ENCODE results near the gene MAFB. TPM values are rescaled to one million over a fixed set of nuclear protein-coding genes. Genes with fewer than 3 reads are reported as not detected.

Gene MAFB
- total and polyA plus RNA-seq, 4 donors: 9.7 to 12.9 (median 11.4) TPM

DNA sequence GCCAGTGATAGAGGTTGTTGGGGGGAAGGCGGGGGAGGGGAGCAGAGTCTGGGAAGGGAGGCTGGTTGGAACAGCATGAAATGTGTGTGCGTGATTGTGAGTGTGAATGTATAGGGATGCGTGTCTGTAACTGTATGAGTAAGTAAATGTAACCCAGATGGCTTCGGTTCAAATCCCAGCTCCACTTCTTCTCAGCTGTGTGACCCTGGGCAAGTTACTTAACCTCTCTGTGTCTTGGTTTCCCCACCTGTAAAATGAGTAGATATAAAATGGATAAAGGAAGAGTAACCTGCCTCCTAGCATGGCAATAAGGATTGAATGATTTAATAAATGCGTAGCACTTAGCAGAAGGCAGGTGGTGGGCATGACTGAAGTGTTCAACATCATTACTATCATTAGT is 24.1 kb downstream of the MAFB start (continued):
- TF ChIP-seq GABPA (IDR thresholded peaks at IDR 0.05 in 1 of 2, conservative IDR thresholded peaks at IDR 0.05 in 1 of 2) (no peak), RXRA (IDR thresholded peaks at IDR 0.05) (no peak)

DNA sequence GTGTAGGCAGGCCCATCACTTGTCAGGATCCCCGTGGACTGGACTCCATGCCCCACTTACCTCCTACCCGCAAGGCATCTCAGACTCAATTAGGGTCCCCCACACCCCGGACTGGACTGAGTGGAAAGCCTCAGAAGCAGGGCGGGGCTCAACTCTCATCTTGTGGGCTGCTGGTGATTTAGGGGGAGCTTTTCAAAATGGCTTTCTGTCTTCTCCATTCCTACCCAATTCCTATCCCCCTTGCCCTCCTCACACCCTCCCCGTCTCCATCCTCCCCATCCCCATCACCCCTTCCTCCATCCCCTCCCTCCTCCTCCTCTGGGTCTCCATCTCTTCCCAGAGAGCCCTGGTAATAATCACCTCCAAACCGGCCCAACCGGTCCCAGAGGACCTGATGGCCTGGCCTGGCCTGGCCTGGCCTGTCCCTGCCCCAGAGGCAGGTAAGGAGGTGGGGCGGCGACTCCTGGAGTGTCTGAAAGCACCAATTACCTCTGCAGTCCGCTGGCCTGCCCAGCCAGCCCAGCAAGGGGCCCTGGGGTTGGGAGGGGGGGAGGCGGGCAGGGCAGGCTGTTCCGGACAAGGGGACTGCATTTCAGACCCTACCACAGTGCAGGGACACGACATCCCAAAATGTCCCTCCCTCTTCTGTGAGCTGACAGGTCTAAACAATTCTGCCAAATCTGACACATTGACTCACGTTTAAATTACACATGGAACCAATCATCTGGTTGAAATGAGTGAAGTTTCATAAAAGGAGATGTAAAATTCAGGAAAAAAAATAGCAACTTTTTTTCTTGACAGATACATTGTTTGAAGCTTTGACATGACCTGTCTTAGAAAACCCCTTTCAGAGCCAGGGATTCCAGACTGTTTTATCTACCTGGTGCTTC is 24.8 kb downstream of the MAFB start:
- Histone ChIP-seq H3K27ac (ENCODE audit: low read depth in 1 of 2, low read length in 2 of 2) (no peak overlapping the region), H3K27me3 (ENCODE audit: control insufficient read depth in 4 of 4, insufficient read depth in 4 of 4, low read length in 3 of 4) (no peaks in the 10 kb centered on the region), H3K9ac (ENCODE audit: low read depth in 1 of 2, low read length in 2 of 2) (no peak overlapping the region), H3K4me3 (ENCODE audit: low read depth in 1 of 3, low read length in 3 of 3) (no peak overlapping the region), H3K9me3 (ENCODE audit: control insufficient read depth in 4 of 4, low read length in 3 of 4) (no peaks in the 10 kb centered on the region), H3K36me3 (ENCODE audit: control insufficient read depth in 4 of 4, insufficient read depth in 3 of 4, low read depth in 1 of 4, low read length in 3 of 4) (no peaks in the 10 kb centered on the region), H3K4me1 (ENCODE audit: control insufficient read depth in 4 of 4, insufficient read depth in 4 of 4, low read length in 3 of 4) (peaks cover 2 to 41% (median 28%) of the 10 kb centered on the region in 4 donors)
- 88% methylated on average over 14 of the region's 14 CpGs for WGBS
- no peak for DNase-seq (ENCODE audit: low spot score)
- TF ChIP-seq, protein P1, sequence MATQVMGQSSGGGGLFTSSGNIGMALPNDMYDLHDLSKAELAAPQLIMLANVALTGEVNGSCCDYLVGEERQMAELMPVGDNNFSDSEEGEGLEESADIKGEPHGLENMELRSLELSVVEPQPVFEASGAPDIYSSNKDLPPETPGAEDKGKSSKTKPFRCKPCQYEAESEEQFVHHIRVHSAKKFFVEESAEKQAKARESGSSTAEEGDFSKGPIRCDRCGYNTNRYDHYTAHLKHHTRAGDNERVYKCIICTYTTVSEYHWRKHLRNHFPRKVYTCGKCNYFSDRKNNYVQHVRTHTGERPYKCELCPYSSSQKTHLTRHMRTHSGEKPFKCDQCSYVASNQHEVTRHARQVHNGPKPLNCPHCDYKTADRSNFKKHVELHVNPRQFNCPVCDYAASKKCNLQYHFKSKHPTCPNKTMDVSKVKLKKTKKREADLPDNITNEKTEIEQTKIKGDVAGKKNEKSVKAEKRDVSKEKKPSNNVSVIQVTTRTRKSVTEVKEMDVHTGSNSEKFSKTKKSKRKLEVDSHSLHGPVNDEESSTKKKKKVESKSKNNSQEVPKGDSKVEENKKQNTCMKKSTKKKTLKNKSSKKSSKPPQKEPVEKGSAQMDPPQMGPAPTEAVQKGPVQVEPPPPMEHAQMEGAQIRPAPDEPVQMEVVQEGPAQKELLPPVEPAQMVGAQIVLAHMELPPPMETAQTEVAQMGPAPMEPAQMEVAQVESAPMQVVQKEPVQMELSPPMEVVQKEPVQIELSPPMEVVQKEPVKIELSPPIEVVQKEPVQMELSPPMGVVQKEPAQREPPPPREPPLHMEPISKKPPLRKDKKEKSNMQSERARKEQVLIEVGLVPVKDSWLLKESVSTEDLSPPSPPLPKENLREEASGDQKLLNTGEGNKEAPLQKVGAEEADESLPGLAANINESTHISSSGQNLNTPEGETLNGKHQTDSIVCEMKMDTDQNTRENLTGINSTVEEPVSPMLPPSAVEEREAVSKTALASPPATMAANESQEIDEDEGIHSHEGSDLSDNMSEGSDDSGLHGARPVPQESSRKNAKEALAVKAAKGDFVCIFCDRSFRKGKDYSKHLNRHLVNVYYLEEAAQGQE (IDR thresholded peaks at IDR 0.05): no peak
- no peak for TF ChIP-seq SP1 (IDR thresholded peaks at IDR 0.05)
- TF ChIP-seq JUND (IDR thresholded peaks at IDR 0.05): no peak
- TF ChIP-seq HNF4A (conservative IDR thresholded peaks at IDR 0.05): no peak
- no peak for TF ChIP-seq FOXA2 (IDR thresholded peaks at IDR 0.05)
- no peak for TF ChIP-seq GABPA (IDR thresholded peaks at IDR 0.05 in 1 of 2, conservative IDR thresholded peaks at IDR 0.05 in 1 of 2)
- TF ChIP-seq HNF4G (IDR thresholded peaks at IDR 0.05): no peak
- no peak for TF ChIP-seq CTCF (IDR thresholded peaks at IDR 0.05; ENCODE audit: low read depth, low read length, missing input control)
- no peak for TF ChIP-seq FOXA1 (IDR thresholded peaks at IDR 0.05)
- TF ChIP-seq, protein P2, sequence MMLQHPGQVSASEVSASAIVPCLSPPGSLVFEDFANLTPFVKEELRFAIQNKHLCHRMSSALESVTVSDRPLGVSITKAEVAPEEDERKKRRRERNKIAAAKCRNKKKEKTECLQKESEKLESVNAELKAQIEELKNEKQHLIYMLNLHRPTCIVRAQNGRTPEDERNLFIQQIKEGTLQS (IDR thresholded peaks at IDR 0.05): no peak
- TF ChIP-seq TAF1 (conservative IDR thresholded peaks at IDR 0.05): no peak
- no peak for TF ChIP-seq EGR1 (IDR thresholded peaks at IDR 0.05; ENCODE audit: low read depth in 2 of 2)
- TF ChIP-seq, protein P3, sequence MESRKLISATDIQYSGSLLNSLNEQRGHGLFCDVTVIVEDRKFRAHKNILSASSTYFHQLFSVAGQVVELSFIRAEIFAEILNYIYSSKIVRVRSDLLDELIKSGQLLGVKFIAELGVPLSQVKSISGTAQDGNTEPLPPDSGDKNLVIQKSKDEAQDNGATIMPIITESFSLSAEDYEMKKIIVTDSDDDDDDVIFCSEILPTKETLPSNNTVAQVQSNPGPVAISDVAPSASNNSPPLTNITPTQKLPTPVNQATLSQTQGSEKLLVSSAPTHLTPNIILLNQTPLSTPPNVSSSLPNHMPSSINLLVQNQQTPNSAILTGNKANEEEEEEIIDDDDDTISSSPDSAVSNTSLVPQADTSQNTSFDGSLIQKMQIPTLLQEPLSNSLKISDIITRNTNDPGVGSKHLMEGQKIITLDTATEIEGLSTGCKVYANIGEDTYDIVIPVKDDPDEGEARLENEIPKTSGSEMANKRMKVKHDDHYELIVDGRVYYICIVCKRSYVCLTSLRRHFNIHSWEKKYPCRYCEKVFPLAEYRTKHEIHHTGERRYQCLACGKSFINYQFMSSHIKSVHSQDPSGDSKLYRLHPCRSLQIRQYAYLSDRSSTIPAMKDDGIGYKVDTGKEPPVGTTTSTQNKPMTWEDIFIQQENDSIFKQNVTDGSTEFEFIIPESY (IDR thresholded peaks at IDR 0.05): no peak
- TF ChIP-seq MAX (IDR thresholded peaks at IDR 0.05): no peak
- TF ChIP-seq NR2F2 (IDR thresholded peaks at IDR 0.05): no peak
- TF ChIP-seq RAD21 (IDR thresholded peaks at IDR 0.05): no peak
- TF ChIP-seq YY1 (IDR thresholded peaks at IDR 0.05): no peak

Data from liver (tissue), 9 donors.